ENCODE data around the gene CEP135. TPM values are rescaled to one million over a fixed set of nuclear protein-coding genes. Genes with fewer than 3 reads are reported as not detected.

Gene CEP135
- total RNA-seq, 1 donor = 10.1 TPM

GRCh38 chr4:56052966-56053365 is 104.2 kb downstream of the CEP135 start:
- H3K4me2 ChIP-seq (ENCODE audit: insufficient read depth, low read length) = no peak overlapping the region
- H2AFZ ChIP-seq (ENCODE audit: low read length) = no peak overlapping the region
- no peaks in the 10 kb centered on the region for H3K36me3 ChIP-seq (ENCODE audit: insufficient read depth, low read length)
- H3K27me3 ChIP-seq (ENCODE audit: insufficient read depth, low read length) = peaks cover 29% of the 10 kb centered on the region
- H3K4me1 ChIP-seq (ENCODE audit: insufficient read depth, low read length) = peaks cover 11% of the 10 kb centered on the region
- TF ChIP-seq CTCF (IDR thresholded peaks at IDR 0.05; ENCODE audit: extremely low read depth, low read depth, low read length) = no peak
- no peak overlapping the region for H3K27ac ChIP-seq (ENCODE audit: low read depth, low read length)
- no peaks in the 10 kb centered on the region for H3K9me3 ChIP-seq (ENCODE audit: low read depth, low read length)
- no peak for DNase-seq (ENCODE audit: insufficient read length, low spot score, missing footprints)
- no peaks in the 10 kb centered on the region for H3K79me2 ChIP-seq (ENCODE audit: insufficient read depth, low read length)
- no peak overlapping the region for H3K4me3 ChIP-seq (ENCODE audit: insufficient read depth, low read length)
- H4K20me1 ChIP-seq (ENCODE audit: insufficient read depth, low read length) = no peaks in the 10 kb centered on the region

GRCh38 chr4:56055027-56055977 is 106.6 kb downstream of the CEP135 start:
- no peak for TF ChIP-seq CTCF (IDR thresholded peaks at IDR 0.05; ENCODE audit: extremely low read depth, low read depth, low read length)
- H3K9me3 ChIP-seq (ENCODE audit: low read depth, low read length) = no peaks in the 10 kb centered on the region
- peaks cover 22% of the 10 kb centered on the region for H3K27me3 ChIP-seq (ENCODE audit: insufficient read depth, low read length)
- H4K20me1 ChIP-seq (ENCODE audit: insufficient read depth, low read length) = no peaks in the 10 kb centered on the region
- H3K27ac ChIP-seq (ENCODE audit: low read depth, low read length) = no peak overlapping the region
- H3K4me1 ChIP-seq (ENCODE audit: insufficient read depth, low read length) = no peaks in the 10 kb centered on the region
- H2AFZ ChIP-seq (ENCODE audit: low read length) = no peak overlapping the region
- no peak overlapping the region for H3K4me2 ChIP-seq (ENCODE audit: insufficient read depth, low read length)
- H3K36me3 ChIP-seq (ENCODE audit: insufficient read depth, low read length) = no peaks in the 10 kb centered on the region
- DNase-seq (ENCODE audit: insufficient read length, low spot score, missing footprints) = no peak
- no peak overlapping the region for H3K4me3 ChIP-seq (ENCODE audit: insufficient read depth, low read length)
- H3K79me2 ChIP-seq (ENCODE audit: insufficient read depth, low read length) = no peaks in the 10 kb centered on the region

- H3K27me3 ChIP-seq (ENCODE audit: insufficient read depth, low read length) = peaks cover 17% of the 10 kb centered on the region
- no peak overlapping the region for H3K4me3 ChIP-seq (ENCODE audit: insufficient read depth, low read length)
- no peaks in the 10 kb centered on the region for H4K20me1 ChIP-seq (ENCODE audit: insufficient read depth, low read length)
- H3K4me2 ChIP-seq (ENCODE audit: insufficient read depth, low read length) = no peak overlapping the region
- no peaks in the 10 kb centered on the region for H3K36me3 ChIP-seq (ENCODE audit: insufficient read depth, low read length)
- no peaks in the 10 kb centered on the region for H3K9me3 ChIP-seq (ENCODE audit: low read depth, low read length)
- H2AFZ ChIP-seq (ENCODE audit: low read length) = no peak overlapping the region
- no peaks in the 10 kb centered on the region for H3K79me2 ChIP-seq (ENCODE audit: insufficient read depth, low read length)
- no peak overlapping the region for H3K27ac ChIP-seq (ENCODE audit: low read depth, low read length)
- H3K4me1 ChIP-seq (ENCODE audit: insufficient read depth, low read length) = no peaks in the 10 kb centered on the region
- DNase-seq (ENCODE audit: insufficient read length, low spot score, missing footprints) = no peak
- no peak for TF ChIP-seq CTCF (IDR thresholded peaks at IDR 0.05; ENCODE audit: extremely low read depth, low read depth, low read length)
These were observed 107.2 kb downstream of the CEP135 start for GRCh38 chr4:56055991-56056390.

GRCh38 chr4:56058555-56058954 is 109.8 kb downstream of the CEP135 start:
- no peak for TF ChIP-seq CTCF (IDR thresholded peaks at IDR 0.05; ENCODE audit: extremely low read depth, low read depth, low read length)

More at GRCh38 chr4:56058555-56058954, 109.8 kb downstream of the CEP135 start:
- Histone ChIP-seq H3K4me2 (ENCODE audit: insufficient read depth, low read length) (no peak overlapping the region), H3K9me3 (ENCODE audit: low read depth, low read length) (no peaks in the 10 kb centered on the region), H3K4me3 (ENCODE audit: insufficient read depth, low read length) (no peak overlapping the region), H3K27ac (ENCODE audit: low read depth, low read length) (no peak overlapping the region), H3K4me1 (ENCODE audit: insufficient read depth, low read length) (no peaks in the 10 kb centered on the region), H3K36me3 (ENCODE audit: insufficient read depth, low read length) (no peaks in the 10 kb centered on the region), H4K20me1 (ENCODE audit: insufficient read depth, low read length) (no peaks in the 10 kb centered on the region), H2AFZ (ENCODE audit: low read length) (no peak overlapping the region), H3K27me3 (ENCODE audit: insufficient read depth, low read length) (peaks cover 8% of the 10 kb centered on the region), H3K79me2 (ENCODE audit: insufficient read depth, low read length) (no peaks in the 10 kb centered on the region)
- no peak for DNase-seq (ENCODE audit: insufficient read length, low spot score, missing footprints)

Data from osteoblast (primary cell).